H1 (cell line): ENCODE data around the gene UVRAG. TPM values are rescaled to one million over a fixed set of nuclear protein-coding genes. Genes with fewer than 3 reads are reported as not detected.

ENCODE experiments used
- CTCF ChIA-PET: fragments of 300-600 bp; sonication (Branson Sonifier 250); formaldehyde crosslinking; loops from one replicate; lab custom pipeline; 2021; ENCODE audit not compliant: partially characterized antibody; lab: Charles Lee
- POLR2A ChIA-PET: fragments of 300-600 bp; sonication (Branson Sonifier 250); formaldehyde crosslinking; loops from one replicate; lab custom pipeline; 2021; ENCODE audit warnings: inconsistent platforms; ENCODE audit not compliant: partially characterized antibody; lab: Charles Lee
- DNase-seq, 2 experiments: peaks; one replicate each; pipeline versions ENCODE4 v3.0.0 to v3.0.0-alpha.2; 2010 to 2022; ENCODE audit warnings: low spot score in 2 of 2, low read depth in 1 of 2, mixed read lengths in 1 of 2
- FAIRE-seq: peaks from 2 replicates; lab custom pipeline; 2011; peaks lifted over from hg19 to GRCh38; lab: Jason Lieb, UNC
- H2AFZ ChIP-seq: 2 replicates; pipeline ENCODE4 v1.8.1; 2012; ENCODE audit warnings: low read length, inconsistent platforms
- H2AK5ac ChIP-seq: 2 replicates; pipeline ENCODE4 v1.6.1; 2013; ENCODE audit warnings: low read depth, low read length
- H2BK120ac ChIP-seq: replicated peaks from 2 replicates; pipeline ENCODE3; 2013; ENCODE audit warnings: low read depth, low read length, inconsistent platforms
- H2BK12ac ChIP-seq: 2 replicates; pipeline ENCODE4 v1.6.1; 2013; ENCODE audit warnings: low read depth, low read length
- H2BK15ac ChIP-seq: 2 replicates; pipeline ENCODE4 v1.6.1; 2013; ENCODE audit warnings: low read length
- H2BK20ac ChIP-seq: 2 replicates; pipeline ENCODE4 v1.6.1; 2013; ENCODE audit warnings: low read length
- H2BK5ac ChIP-seq: 2 replicates; pipeline ENCODE4 v1.6.1; 2013; ENCODE audit warnings: low read depth, low read length
- H3K14ac ChIP-seq: 2 replicates; pipeline ENCODE4 v1.6.1; 2013; ENCODE audit warnings: inconsistent platforms; ENCODE audit not compliant: insufficient read length
- H3K18ac ChIP-seq: 2 replicates; pipeline ENCODE4 v1.6.1; 2013; ENCODE audit warnings: low read length; ENCODE audit errors: extremely low read depth
- H3K23ac ChIP-seq: 2 replicates; pipeline ENCODE4 v1.6.1; 2013; ENCODE audit warnings: inconsistent platforms; ENCODE audit not compliant: insufficient read length
- H3K23me2 ChIP-seq: 2 replicates; pipeline ENCODE4 v1.6.1; 2013; ENCODE audit warnings: low read depth, low read length
- H3K27ac ChIP-seq: 2 replicates; pipeline ENCODE4 v1.6.1; 2011; ENCODE audit warnings: low read depth, low read length, inconsistent platforms
- H3K27me3 ChIP-seq, 4 experiments: replicated peaks in 1 of 4; 1 replicate in 1 of 4; 2 replicates in 3 of 4; pipeline versions ENCODE4 v1.6.1 to v1.8.1; 2011 to 2013; ENCODE audit warnings: low read length in 3 of 4, mild to moderate bottlenecking in 3 of 4, inconsistent platforms in 2 of 4, mixed read lengths in 2 of 4, moderate library complexity in 1 of 4; ENCODE audit not compliant: control insufficient read depth in 3 of 4, insufficient read depth in 3 of 4; ENCODE audit errors: extremely low read depth in 1 of 4
- H3K36me3 ChIP-seq, 4 experiments: 2 replicates each; pipeline versions ENCODE4 v1.6.1 to v1.8.1; 2011 to 2013; ENCODE audit warnings: mild to moderate bottlenecking in 4 of 4, low read length in 3 of 4, moderate library complexity in 2 of 4, control low read depth in 1 of 4, inconsistent platforms in 1 of 4; ENCODE audit not compliant: insufficient read depth in 4 of 4, control insufficient read depth in 2 of 4
- H3K4ac ChIP-seq: replicated peaks from 2 replicates; pipeline ENCODE3; 2013; ENCODE audit warnings: low read length, low read depth, mixed read lengths, inconsistent platforms; ENCODE audit not compliant: insufficient read length
- H3K4me1 ChIP-seq, 4 experiments: replicated peaks in 1 of 4; 1 replicate in 1 of 4; 2 replicates in 3 of 4; pipeline versions ENCODE4 v1.6.1 to v1.8.1; 2011 to 2013; ENCODE audit warnings: low read length in 3 of 4, inconsistent platforms in 2 of 4, mixed read lengths in 1 of 4; ENCODE audit not compliant: insufficient read depth in 4 of 4, control insufficient read depth in 3 of 4
- H3K4me2 ChIP-seq, 2 experiments: 2 replicates each; pipeline versions ENCODE4 v1.6.1 to v1.8.1; 2011 to 2013; ENCODE audit warnings: low read depth in 2 of 2, low read length in 2 of 2, control low read depth in 1 of 2, inconsistent platforms in 1 of 2, mild to moderate bottlenecking in 1 of 2; ENCODE audit not compliant: insufficient read depth in 1 of 2
- H3K4me3 ChIP-seq, 4 experiments: fragments of 200-600, 300-600 bp in 1 of 4; sonication (generic), shearing (Covaris generic), sonication (Bioruptor Twin) in 1 of 4; 2 replicates each; pipeline versions ENCODE4 v1.5.1 to v1.8.1; 2011 to 2016; ENCODE audit warnings: low read length in 4 of 4, low read depth in 3 of 4, control low read depth in 2 of 4, inconsistent platforms in 2 of 4, mild to moderate bottlenecking in 2 of 4, mixed read lengths in 1 of 4, moderate library complexity in 1 of 4; ENCODE audit not compliant: insufficient read depth in 2 of 4; ENCODE audit errors: extremely low read depth in 1 of 4
- H3K56ac ChIP-seq: replicated peaks from 2 replicates; pipeline ENCODE3; 2013; ENCODE audit warnings: low read depth, mild to moderate bottlenecking, mixed read lengths, low read length, inconsistent platforms; ENCODE audit not compliant: insufficient read length
- H3K79me1 ChIP-seq: 2 replicates; pipeline ENCODE4 v1.6.1; 2013; ENCODE audit warnings: low read depth, low read length, control low read depth
- H3K79me2 ChIP-seq, 2 experiments: 2 replicates each; pipeline versions ENCODE4 v1.6.1 to v1.8.1; 2012 to 2013; ENCODE audit warnings: low read length in 2 of 2, mild to moderate bottlenecking in 2 of 2, inconsistent platforms in 1 of 2; ENCODE audit not compliant: insufficient read depth in 2 of 2, control insufficient read depth in 1 of 2
- H3K9ac ChIP-seq, 4 experiments: replicated peaks in 1 of 4; 1 replicate in 1 of 4; 2 replicates in 3 of 4; pipeline versions ENCODE4 v1.6.1 to v1.8.1; 2011 to 2013; ENCODE audit warnings: low read depth in 3 of 4, low read length in 3 of 4, control low read depth in 2 of 4, mild to moderate bottlenecking in 2 of 4, moderate library complexity in 2 of 4, inconsistent platforms in 1 of 4; ENCODE audit errors: extremely low read depth in 1 of 4
- H3K9me3 ChIP-seq, 2 experiments: 2 replicates each; pipeline versions ENCODE4 v1.6.1 to v1.8.1; 2012 to 2013; ENCODE audit warnings: mild to moderate bottlenecking in 2 of 2, moderate library complexity in 2 of 2, control low read depth in 1 of 2, inconsistent platforms in 1 of 2, low read depth in 1 of 2, low read length in 1 of 2, mixed read lengths in 1 of 2; ENCODE audit not compliant: insufficient read depth in 2 of 2
- H4K20me1 ChIP-seq, 2 experiments: replicated peaks in 1 of 2; 2 replicates each; pipeline versions ENCODE3 to v1.8.1; 2011 to 2013; ENCODE audit warnings: inconsistent platforms in 2 of 2, low read length in 2 of 2, mild to moderate bottlenecking in 1 of 2; ENCODE audit not compliant: insufficient read depth in 2 of 2, control insufficient read depth in 1 of 2
- H4K5ac ChIP-seq: 2 replicates; pipeline ENCODE4 v1.6.1; 2013; ENCODE audit warnings: low read length, low read depth, mixed read lengths, inconsistent platforms; ENCODE audit not compliant: insufficient read length
- H4K8ac ChIP-seq: 2 replicates; pipeline ENCODE4 v1.8.0; 2013; ENCODE audit warnings: mild to moderate bottlenecking, moderate library complexity, low read length, inconsistent platforms; ENCODE audit not compliant: insufficient read depth; ENCODE audit errors: extremely low read depth
- H4K91ac ChIP-seq: replicated peaks from 2 replicates; pipeline ENCODE3; 2013; ENCODE audit warnings: low read length, mixed read lengths, inconsistent platforms; ENCODE audit not compliant: insufficient read length
- BCL11A ChIP-seq, 2 experiments: IDR thresholded peaks; one replicate each; pipeline ENCODE4 v1.6.1; 2011; ENCODE audit warnings: low read depth in 2 of 2, low read length in 2 of 2, mild to moderate bottlenecking in 2 of 2
- EZH2 ChIP-seq: fragments of 200-600 bp; sonication (generic); IDR thresholded peaks from 2 replicates; pipeline ENCODE4 v1.7.1; 2012; ENCODE audit warnings: low read depth, mild to moderate bottlenecking, moderate library complexity, low read length, inconsistent platforms; ENCODE audit not compliant: severe bottlenecking
- FOSL1 ChIP-seq: IDR thresholded peaks from 2 replicates; pipeline ENCODE4 v1.6.1; 2011; ENCODE audit warnings: mild to moderate bottlenecking, low read depth, low read length, moderate library complexity; ENCODE audit not compliant: insufficient read depth
- KDM5A ChIP-seq: fragments of 200-600 bp; IDR thresholded peaks from 2 replicates; pipeline ENCODE4 v1.7.1; 2012; ENCODE audit warnings: mild to moderate bottlenecking, low read length, inconsistent platforms, mixed read lengths
- PHF8 ChIP-seq: fragments of 200-600 bp; sonication (generic); conservative IDR thresholded peaks from 2 replicates; pipeline ENCODE4 v1.7.1; 2012; ENCODE audit warnings: low read depth, mild to moderate bottlenecking, inconsistent platforms, low read length, moderate library complexity
- POLR2AphosphoS5 ChIP-seq: IDR thresholded peaks from 2 replicates; pipeline ENCODE4 v1.6.1; 2011; ENCODE audit warnings: low read depth, low read length
- RBBP5 ChIP-seq: IDR thresholded peaks from 2 replicates; pipeline ENCODE4 v1.7.1; 2012; ENCODE audit warnings: low read depth, mild to moderate bottlenecking, inconsistent platforms, low read length, moderate library complexity, borderline replicate concordance
- RFX5 ChIP-seq: IDR thresholded peaks from 2 replicates; pipeline ENCODE4 v1.6.1; 2011; ENCODE audit warnings: low read depth, low read length, improper control_type of control experiment, borderline replicate concordance
- RNF2 ChIP-seq: fragments of 200-900, 300-1000 bp; sonication (generic); IDR thresholded peaks from 2 replicates; pipeline ENCODE4 v1.7.1; 2016; ENCODE audit warnings: borderline replicate concordance, low read depth, mild to moderate bottlenecking, antibody characterized with exemption, low read length; ENCODE audit not compliant: poor library complexity, severe bottlenecking; ENCODE audit errors: missing control alignments
- SP1 ChIP-seq: IDR thresholded peaks from 2 replicates; pipeline ENCODE4 v1.6.1; 2011; ENCODE audit warnings: low read depth, low read length
- TAF1 ChIP-seq: IDR thresholded peaks from 2 replicates; pipeline ENCODE4 v1.6.1; 2011; ENCODE audit warnings: mild to moderate bottlenecking, low read depth, low read length
- TAF7 ChIP-seq: optimal IDR thresholded peaks from 2 replicates; pipeline ENCODE3; 2011; ENCODE audit warnings: low read depth, mild to moderate bottlenecking, inconsistent platforms, low read length, moderate library complexity, borderline replicate concordance
- WGBS, 2 experiments: shearing (Covaris generic) in 1 of 2; methylation state at CpG; one replicate each; pipeline versions ENCODE4 v1.1.6 to v1.1.7; 2013 to 2015; ENCODE audit warnings: low lambda C conversion rate in 2 of 2, mixed read lengths in 2 of 2, inconsistent platforms in 1 of 2, low coverage in 1 of 2, missing lambda C conversion rate in 1 of 2; ENCODE audit not compliant: insufficient replicate concordance in 2 of 2, insufficient coverage in 1 of 2, insufficient read length in 1 of 2; ENCODE audit errors: extremely low coverage in 1 of 2, missing lambda C conversion rate in 1 of 2; 5-methylcytosine and 5-hydroxymethylcytosine counted together
- polyA plus RNA-seq, 7 experiments: library from polyadenylated mRNA; depleted of rRNA in 3 of 7; stranded (reverse) in 5 of 7; unstranded in 2 of 7; fragments of >200 nt in 5 of 7; fragments of 200-250 nt in 2 of 7; gene quantifications; 1 replicate in 5 of 7; 2 replicates in 1 of 7; 4 replicates in 1 of 7; pipeline versions ENCODE4 v1.2.1 to v1.2.3, GENCODE V29; 2011 to 2013; ENCODE audit warnings: missing spikeins in 2 of 7, mixed read lengths in 2 of 7
- total RNA-seq: library from RNA; stranded (reverse); fragmentation: NEBNext Ultra II Directional; extraction: Animal tissue kit (Norgen Biotek cat#: 25700); gene quantifications from 2 replicates; pipeline ENCODE4 v1.2.1, GENCODE V29; 2021
- TF ChIP-seq, protein P1 (sequence below): IDR thresholded peaks from 2 replicates; pipeline ENCODE4 v1.6.1; 2011; ENCODE audit warnings: low read length, improper control_type of control experiment

The UVRAG gene
- total and polyA plus RNA-seq, 2 of the 8 experiments (the other 6 are each of a cell fraction or from before 2014, with no cell fraction given) = 5.5 to 14.7 TPM

DNA sequence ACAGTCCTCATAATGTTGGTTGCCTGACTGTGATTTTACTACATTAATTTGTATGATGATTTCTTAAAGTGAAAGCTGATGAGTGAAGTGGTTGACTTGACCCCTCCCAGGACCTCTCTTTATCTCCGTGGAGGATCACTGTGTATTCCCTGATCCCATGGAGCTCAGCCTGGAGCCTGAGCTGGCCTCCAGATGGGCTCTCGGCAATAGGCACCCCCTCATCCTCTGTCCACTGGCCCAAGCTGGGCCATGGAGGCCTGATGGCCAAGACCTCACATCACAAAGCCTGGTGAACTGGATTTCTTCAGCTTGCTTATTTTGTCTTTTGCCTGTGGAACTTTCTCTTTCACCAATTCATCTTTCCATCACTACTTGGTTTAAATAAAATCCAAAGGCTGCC lies 316.1 kb downstream of the UVRAG start:
- Histone ChIP-seq H3K4me3 (no peak overlapping the region), H3K14ac (no peak overlapping the region), H3K9ac (no peak overlapping the region), H2AK5ac (no peak overlapping the region), H3K4me1 (no peaks in the 10 kb centered on the region), H4K91ac (no peak overlapping the region), H3K27ac (no peak overlapping the region), H2BK15ac (no peak overlapping the region), H3K4me2 (no peak overlapping the region), H4K8ac (no peak overlapping the region), H3K18ac (no peak overlapping the region), H2BK12ac (no peak overlapping the region), H2BK20ac (no peak overlapping the region), H4K5ac (no peak overlapping the region), H2AFZ (no peak overlapping the region), H3K23ac (no peak overlapping the region), H2BK5ac (no peak overlapping the region), H4K20me1 (no peaks in the 10 kb centered on the region), H3K27me3 (no peaks in the 10 kb centered on the region), H3K56ac (no peak overlapping the region), H3K79me1 (no peaks in the 10 kb centered on the region), H2BK120ac (no peak overlapping the region), H3K4ac (no peak overlapping the region), H3K9me3 (no peaks in the 10 kb centered on the region), H3K36me3 (no peaks in the 10 kb centered on the region), H3K79me2 (no peaks in the 10 kb centered on the region), H3K23me2 (no peaks in the 10 kb centered on the region)
- ChIA-PET POLR2A (interaction anchor here (0.6 kb wide), 1 partner anchor 20 kb away, joined by 3 read pairs; no protein-coding TSS in a partner anchor), CTCF (interaction anchor here (0.8 to 3.3 kb wide), 6 partner anchors 11 to 77 kb away, joined by 3 to 14 read pairs (median 3); no protein-coding TSS in a partner anchor)
- FAIRE-seq (no peak), DNase-seq (no peak)
- 89% methylated on average over 2 of the region's 2 CpGs; no CpG with 5 or more reads in 1 of the 2 experiments for WGBS, 2 experiments
- TF ChIP-seq SP1 (no peak), KDM5A (no peak), RFX5 (no peak), PHF8 (no peak), EZH2 (no peak), BCL11A (IDR thresholded peaks at IDR 0.05; ENCODE audit: low read depth in 2 of 2, low read length in 2 of 2) (no peak), RBBP5 (no peak), RNF2 (no peak), TAF1 (no peak), TAF7 (no peak), FOSL1 (no peak), POLR2AphosphoS5 (no peak)
- TF ChIP-seq, protein P1, sequence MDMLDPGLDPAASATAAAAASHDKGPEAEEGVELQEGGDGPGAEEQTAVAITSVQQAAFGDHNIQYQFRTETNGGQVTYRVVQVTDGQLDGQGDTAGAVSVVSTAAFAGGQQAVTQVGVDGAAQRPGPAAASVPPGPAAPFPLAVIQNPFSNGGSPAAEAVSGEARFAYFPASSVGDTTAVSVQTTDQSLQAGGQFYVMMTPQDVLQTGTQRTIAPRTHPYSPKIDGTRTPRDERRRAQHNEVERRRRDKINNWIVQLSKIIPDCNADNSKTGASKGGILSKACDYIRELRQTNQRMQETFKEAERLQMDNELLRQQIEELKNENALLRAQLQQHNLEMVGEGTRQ = no peak
